GM18508 (cell line): ENCODE results near the gene SEC63.
"Not testable (repeated sequence)": the region's sequence is repeated elsewhere in the genome, so short reads cannot be mapped to it uniquely, and the experiment has no call there.

Experiments used
- ATAC-seq: cut with Tn5 transposase; IDR thresholded peaks from one replicate; pipeline ENCODE4 v1.9.1; 2021; ENCODE audit warnings: moderate number of reproducible peaks; ENCODE audit not compliant: insufficient read depth, unreplicated experiment

The SEC63 gene

GRCh38 chr6:107936162-107936909 is 21.7 kb downstream of the SEC63 start:
- no peak for ATAC-seq

GRCh38 chr6:107934229-107934628 is 23.8 kb downstream of the SEC63 start:
- ATAC-seq, result not testable (repeated sequence)

- no peak for ATAC-seq
Observed at GRCh38 chr6:107932580-107932979, 25.4 kb downstream of the SEC63 start.

GRCh38 chr6:107931894-107932293 is 26.1 kb downstream of the SEC63 start:
- no peak for ATAC-seq

- ATAC-seq, result no peak
Observed at GRCh38 chr6:107928984-107929383, 29.0 kb downstream of the SEC63 start.

- ATAC-seq, result not testable (repeated sequence)
Observed at GRCh38 chr6:107926697-107927544, 31.1 kb downstream of the SEC63 start.

GRCh38 chr6:107917451-107918375 is 40.3 kb downstream of the SEC63 start:
- no peak for ATAC-seq

- ATAC-seq, result not testable (repeated sequence)
Observed at GRCh38 chr6:107916961-107917360, 41.0 kb downstream of the SEC63 start.

GRCh38 chr6:107911692-107912091 is 46.3 kb downstream of the SEC63 start:
- ATAC-seq, result no peak

- ATAC-seq, result no peak
Observed at GRCh38 chr6:107894809-107895396, 63.1 kb downstream of the SEC63 start.

GRCh38 chr6:107890431-107890830 is 67.6 kb downstream of the SEC63 start:
- not testable (repeated sequence) for ATAC-seq

GRCh38 chr6:107885950-107886349 is 72.1 kb downstream of the SEC63 start:
- ATAC-seq, result not testable (repeated sequence)

- ATAC-seq, result no peak
Observed at GRCh38 chr6:107879941-107880340, 78.1 kb downstream of the SEC63 start.

- no peak for ATAC-seq
Observed at GRCh38 chr6:107877968-107878367, 80.0 kb downstream of the SEC63 start.

- ATAC-seq, result no peak
Observed at GRCh38 chr6:107871976-107872375, 86.0 kb downstream of the SEC63 start.

GRCh38 chr6:107871512-107871911 is 86.5 kb downstream of the SEC63 start:
- not testable (repeated sequence) for ATAC-seq

GRCh38 chr6:107871016-107871415 is 87.0 kb downstream of the SEC63 start:
- ATAC-seq, result no peak

- ATAC-seq, result no peak
Observed at GRCh38 chr6:107870381-107870780, 87.6 kb downstream of the SEC63 start.

- ATAC-seq, result no peak
Observed at GRCh38 chr6:107869871-107870270, 88.1 kb downstream of the SEC63 start.
